ENCODE results near the gene KCTD19. TPM values are rescaled to one million over a fixed set of nuclear protein-coding genes. Genes with fewer than 3 reads are reported as not detected.

The KCTD19 gene
- total RNA-seq, 2 donors from 2014 or later = 7.9 to 8.5 TPM

GRCh38 chr16:67277294-67277998 lies 49.1 kb downstream of the KCTD19 start:
- ATAC-seq (replicated peaks in 1 of 2) = peak in 1 of 2 donors; percentile 31
- peak; percentile 43 to 49 for DNase-seq
- Mint-ChIP-seq H3K4me1 (ENCODE audit: low read depth) (peaks cover 17% of the 10 kb centered on the region), H3K27ac (peak overlapping the region; percentile 47), H3K36me3 (ENCODE audit: insufficient read depth in 2 of 2) (peaks cover 0 to 5% of the 10 kb centered on the region in 2 donors), H3K4me3 (peak overlapping the region; percentile 72 to 90), H3K27me3 (ENCODE audit: low read depth) (no peaks in the 10 kb centered on the region), H3K9me3 (no peaks in the 10 kb centered on the region)

GRCh38 chr16:67275321-67275720 lies 51.2 kb downstream of the KCTD19 start:
- DNase-seq (no peak), ATAC-seq (replicated peaks in 1 of 2) (no peak)
- Mint-ChIP-seq H3K4me1 (ENCODE audit: low read depth) (peaks cover 17% of the 10 kb centered on the region), H3K27ac (peak overlapping the region; percentile 35), H3K4me3 (no peak overlapping the region), H3K36me3 (ENCODE audit: insufficient read depth in 2 of 2) (peaks cover 0 to 5% of the 10 kb centered on the region in 2 donors), H3K9me3 (no peaks in the 10 kb centered on the region), H3K27me3 (ENCODE audit: low read depth) (no peaks in the 10 kb centered on the region)

GRCh38 chr16:67271446-67271845 lies 55.1 kb downstream of the KCTD19 start:
- Mint-ChIP-seq H3K27me3 (ENCODE audit: low read depth) (no peaks in the 10 kb centered on the region), H3K36me3 (ENCODE audit: insufficient read depth in 2 of 2) (peaks cover 0 to 2% of the 10 kb centered on the region in 2 donors), H3K4me3 (no peak overlapping the region), H3K9me3 (no peaks in the 10 kb centered on the region), H3K27ac (peak overlapping the region; percentile 24), H3K4me1 (ENCODE audit: low read depth) (peaks cover 5% of the 10 kb centered on the region)
- ATAC-seq (replicated peaks in 1 of 2) (no peak), DNase-seq (no peak)

- Mint-ChIP-seq H3K27ac (no peak overlapping the region), H3K4me1 (ENCODE audit: low read depth) (peaks cover 5% of the 10 kb centered on the region), H3K9me3 (no peaks in the 10 kb centered on the region), H3K27me3 (ENCODE audit: low read depth) (no peaks in the 10 kb centered on the region), H3K4me3 (no peak overlapping the region), H3K36me3 (ENCODE audit: insufficient read depth in 2 of 2) (no peaks in the 10 kb centered on the region)
- ATAC-seq (replicated peaks in 1 of 2) = no peak
- no peak for DNase-seq
Measured at GRCh38 chr16:67270931-67271338, 55.6 kb downstream of the KCTD19 start.

GRCh38 chr16:67269766-67270165 lies 56.8 kb downstream of the KCTD19 start:
- no peak for ATAC-seq (replicated peaks in 1 of 2)
- no peak for DNase-seq
- Mint-ChIP-seq H3K36me3 (ENCODE audit: insufficient read depth in 2 of 2) (no peaks in the 10 kb centered on the region), H3K4me3 (no peak overlapping the region), H3K4me1 (ENCODE audit: low read depth) (no peaks in the 10 kb centered on the region), H3K9me3 (no peaks in the 10 kb centered on the region), H3K27me3 (ENCODE audit: low read depth) (no peaks in the 10 kb centered on the region), H3K27ac (no peak overlapping the region)

GRCh38 chr16:67268136-67268579 lies 58.4 kb downstream of the KCTD19 start:
- Mint-ChIP-seq H3K36me3 (ENCODE audit: insufficient read depth in 2 of 2) (no peaks in the 10 kb centered on the region), H3K4me3 (no peak overlapping the region), H3K27ac (no peak overlapping the region), H3K4me1 (ENCODE audit: low read depth) (no peaks in the 10 kb centered on the region), H3K9me3 (no peaks in the 10 kb centered on the region), H3K27me3 (ENCODE audit: low read depth) (peaks cover 3% of the 10 kb centered on the region)
- ATAC-seq (replicated peaks in 1 of 2) (no peak), DNase-seq (no peak)

- H3K9me3 Mint-ChIP-seq = no peaks in the 10 kb centered on the region
- no peak overlapping the region for H3K27ac Mint-ChIP-seq
- no peaks in the 10 kb centered on the region for H3K36me3 Mint-ChIP-seq (ENCODE audit: insufficient read depth in 2 of 2)
- ATAC-seq (replicated peaks in 1 of 2) = no peak
- no peaks in the 10 kb centered on the region for H3K4me1 Mint-ChIP-seq (ENCODE audit: low read depth)
- no peak for DNase-seq
- no peak overlapping the region for H3K4me3 Mint-ChIP-seq
- peaks cover 21% of the 10 kb centered on the region for H3K27me3 Mint-ChIP-seq (ENCODE audit: low read depth)
Measured at GRCh38 chr16:67265834-67266233, 60.7 kb downstream of the KCTD19 start.

- H3K27ac Mint-ChIP-seq = no peak overlapping the region
- no peak for DNase-seq
- ATAC-seq (replicated peaks in 1 of 2) = no peak
Measured at GRCh38 chr16:67264866-67265265, 61.7 kb downstream of the KCTD19 start.

GRCh38 chr16:67264277-67264676 lies 62.3 kb downstream of the KCTD19 start:
- no peaks in the 10 kb centered on the region for H3K4me1 Mint-ChIP-seq (ENCODE audit: low read depth)
- H3K4me3 Mint-ChIP-seq = no peak overlapping the region
- H3K36me3 Mint-ChIP-seq (ENCODE audit: insufficient read depth in 2 of 2) = no peaks in the 10 kb centered on the region
- no peaks in the 10 kb centered on the region for H3K9me3 Mint-ChIP-seq
- H3K27ac Mint-ChIP-seq = no peak overlapping the region
- ATAC-seq (replicated peaks in 1 of 2) = no peak
- H3K27me3 Mint-ChIP-seq (ENCODE audit: low read depth) = peaks cover 21% of the 10 kb centered on the region
- DNase-seq = no peak

More at GRCh38 chr16:67264866-67265265, 61.7 kb downstream of the KCTD19 start:
- H3K4me1 Mint-ChIP-seq (ENCODE audit: low read depth) = no peaks in the 10 kb centered on the region
- peaks cover 21% of the 10 kb centered on the region for H3K27me3 Mint-ChIP-seq (ENCODE audit: low read depth)
- H3K9me3 Mint-ChIP-seq = no peaks in the 10 kb centered on the region
- no peaks in the 10 kb centered on the region for H3K36me3 Mint-ChIP-seq (ENCODE audit: insufficient read depth in 2 of 2)
- H3K4me3 Mint-ChIP-seq = no peak overlapping the region

- Mint-ChIP-seq H3K36me3 (ENCODE audit: insufficient read depth in 2 of 2) (no peaks in the 10 kb centered on the region), H3K4me1 (ENCODE audit: low read depth) (no peaks in the 10 kb centered on the region), H3K9me3 (no peaks in the 10 kb centered on the region), H3K27ac (no peak overlapping the region), H3K27me3 (ENCODE audit: low read depth) (peaks cover 21% of the 10 kb centered on the region), H3K4me3 (no peak overlapping the region)
- ATAC-seq (replicated peaks in 1 of 2) (no peak), DNase-seq (no peak)
Measured at GRCh38 chr16:67263201-67263600, 63.3 kb downstream of the KCTD19 start.

- peaks cover 0 to 2% of the 10 kb centered on the region in 2 donors for H3K36me3 Mint-ChIP-seq (ENCODE audit: insufficient read depth in 2 of 2)
- peak; percentile 75 to 78 for ATAC-seq (replicated peaks in 1 of 2)
- no peak overlapping the region for H3K4me3 Mint-ChIP-seq
- no peaks in the 10 kb centered on the region for H3K4me1 Mint-ChIP-seq (ENCODE audit: low read depth)
- peaks cover 21% of the 10 kb centered on the region for H3K27me3 Mint-ChIP-seq (ENCODE audit: low read depth)
- peak; percentile 40 to 45 for DNase-seq
- no peaks in the 10 kb centered on the region for H3K9me3 Mint-ChIP-seq
- no peak overlapping the region for H3K27ac Mint-ChIP-seq
Measured at GRCh38 chr16:67260426-67261063, 66.0 kb downstream of the KCTD19 start.

- no peak for DNase-seq
- ATAC-seq (replicated peaks in 1 of 2) = no peak
- H3K4me3 Mint-ChIP-seq = no peak overlapping the region
Measured at GRCh38 chr16:67259705-67260104, 66.8 kb downstream of the KCTD19 start.

GRCh38 chr16:67258161-67258835 lies 68.2 kb downstream of the KCTD19 start:
- no peaks in the 10 kb centered on the region for H3K4me1 Mint-ChIP-seq (ENCODE audit: low read depth)
- H3K27ac Mint-ChIP-seq = no peak overlapping the region
- ATAC-seq (replicated peaks in 1 of 2) (no peak), DNase-seq (no peak)
- H3K9me3 Mint-ChIP-seq = no peaks in the 10 kb centered on the region
- H3K27me3 Mint-ChIP-seq (ENCODE audit: low read depth) = peaks cover 20% of the 10 kb centered on the region
- no peak overlapping the region for H3K4me3 Mint-ChIP-seq
- H3K36me3 Mint-ChIP-seq (ENCODE audit: insufficient read depth in 2 of 2) = peaks cover 0 to 2% of the 10 kb centered on the region in 2 donors

More at GRCh38 chr16:67259705-67260104, 66.8 kb downstream of the KCTD19 start:
- Mint-ChIP-seq H3K27ac (no peak overlapping the region), H3K36me3 (ENCODE audit: insufficient read depth in 2 of 2) (peaks cover 0 to 2% of the 10 kb centered on the region in 2 donors), H3K9me3 (no peaks in the 10 kb centered on the region), H3K4me1 (ENCODE audit: low read depth) (no peaks in the 10 kb centered on the region), H3K27me3 (ENCODE audit: low read depth) (peaks cover 21% of the 10 kb centered on the region)
